ENCODE results near the gene RCVRN. TPM values are rescaled to one million over a fixed set of nuclear protein-coding genes. Genes with fewer than 3 reads are reported as not detected.

Gene RCVRN
- total and polyA plus RNA-seq, 9 of the 15 experiments (the other 6 are each of a cell fraction or from before 2014, with no cell fraction given) = not detected

- no peak for TF ChIP-seq SMC3 (conservative IDR thresholded peaks at IDR 0.05; ENCODE audit: insufficient read depth, low read depth, low read length)
Measured at GRCh38 chr17:9872852-9873251, 32.2 kb downstream of the RCVRN start (continued).

GRCh38 chr17:9868552-9868951, 36.5 kb downstream of the RCVRN start:
- Histone ChIP-seq H3K9ac (ENCODE audit: insufficient read depth in 1 of 2, low read depth in 2 of 2, low read length in 2 of 2) (no peak overlapping the region), H2AFZ (ENCODE audit: low read depth, low read length) (no peak overlapping the region), H3K79me2 (ENCODE audit: control insufficient read depth, insufficient read depth, low read length) (no peaks in the 10 kb centered on the region), H3K27me3 (ENCODE audit: control insufficient read depth in 2 of 2, insufficient read depth in 2 of 2, low read length in 2 of 2) (no peaks in the 10 kb centered on the region; a peak in 1 of 5 replicates), H4K20me1 (replicated peaks; ENCODE audit: control insufficient read depth, insufficient read depth, low read length) (no peaks in the 10 kb centered on the region), H3K9me3 (replicated peaks; ENCODE audit: control insufficient read depth, insufficient read depth, low read depth, low read length) (no peaks in the 10 kb centered on the region), H3K9me1 (ENCODE audit: control insufficient read depth, insufficient read depth, low read length) (no peaks in the 10 kb centered on the region), H3K4me2 (ENCODE audit: insufficient read depth, low read length) (no peak overlapping the region), H3K4me3 (no peak overlapping the region), H3K36me3 (ENCODE audit: control insufficient read depth, insufficient read depth, low read length) (no peaks in the 10 kb centered on the region), H3K27ac (ENCODE audit: extremely low read depth, low read depth, low read length) (no peak overlapping the region), H3K4me1 (replicated peaks in 1 of 2; ENCODE audit: control insufficient read depth in 2 of 2, insufficient read depth in 2 of 2, low read length in 2 of 2) (no peaks in the 10 kb centered on the region)
- ChIA-PET CTCF (ENCODE audit: low intra/inter-chr PET ratio) (no interaction called here), POLR2A (no interaction called here)
- DNase-seq (ENCODE audit: extremely low read depth in 1 of 4, low spot score in 3 of 4) = no peak
- no peak for FAIRE-seq
- no peak for ATAC-seq
- BruUV-seq (replicated peaks) = no TSS peak
- 0% methylated on average over 3 of the region's 3 CpGs for WGBS (ENCODE audit: insufficient coverage, low coverage, missing lambda C conversion rate)
- intact Hi-C loops (cut with micrococcal nuclease) (no loop called here), in situ Hi-C loops (cut with MboI) (no loop called here)
- TF ChIP-seq ZNF589 (CRISPR knock-in tag; IDR thresholded peaks at IDR 0.05; ENCODE audit: low read depth) (no peak), STAT5A (IDR thresholded peaks at IDR 0.05; ENCODE audit: borderline replicate concordance, low read length) (no peak), SMAD4 (CRISPR knock-in tag; conservative IDR thresholded peaks at IDR 0.05) (no peak), ZNF318 (IDR thresholded peaks at IDR 0.05; ENCODE audit: borderline replicate concordance in 1 of 2, low read depth in 1 of 2) (no peak), TAF7 (tag; IDR thresholded peaks at IDR 0.05) (no peak), NCOA6 (IDR thresholded peaks at IDR 0.05) (no peak), RBM34 (IDR thresholded peaks at IDR 0.05; ENCODE audit: borderline replicate concordance, insufficient read depth, low read length) (no peak), ZNF668 (CRISPR knock-in tag; IDR thresholded peaks at IDR 0.05) (no peak), ZNF175 (CRISPR knock-in tag; IDR thresholded peaks at IDR 0.05; ENCODE audit: low read depth) (no peak), ZNF133 (CRISPR knock-in tag; IDR thresholded peaks at IDR 0.05) (no peak), ZC3H8 (IDR thresholded peaks at IDR 0.05) (no peak), ZC3H11A (IDR thresholded peaks at IDR 0.05; ENCODE audit: low read depth, low read length) (no peak)
- TF ChIP-seq, protein P1, sequence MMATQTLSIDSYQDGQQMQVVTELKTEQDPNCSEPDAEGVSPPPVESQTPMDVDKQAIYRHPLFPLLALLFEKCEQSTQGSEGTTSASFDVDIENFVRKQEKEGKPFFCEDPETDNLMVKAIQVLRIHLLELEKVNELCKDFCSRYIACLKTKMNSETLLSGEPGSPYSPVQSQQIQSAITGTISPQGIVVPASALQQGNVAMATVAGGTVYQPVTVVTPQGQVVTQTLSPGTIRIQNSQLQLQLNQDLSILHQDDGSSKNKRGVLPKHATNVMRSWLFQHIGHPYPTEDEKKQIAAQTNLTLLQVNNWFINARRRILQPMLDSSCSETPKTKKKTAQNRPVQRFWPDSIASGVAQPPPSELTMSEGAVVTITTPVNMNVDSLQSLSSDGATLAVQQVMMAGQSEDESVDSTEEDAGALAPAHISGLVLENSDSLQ (IDR thresholded peaks at IDR 0.05) = no peak

Measured in K562 (cell line).